GM18868 (cell line): Measurements from ENCODE around the gene RAD18.

Experiments
- ATAC-seq: cut with Tn5 transposase; IDR thresholded peaks from one replicate; pipeline ENCODE4 v1.9.1; 2021; ENCODE audit warnings: mild to moderate bottlenecking, moderate library complexity; ENCODE audit not compliant: unreplicated experiment

RAD18 gene

GRCh38 chr3:8966820-8967348 is 3.6 kb upstream of the RAD18 start:
- ATAC-seq: no peak

- no peak for ATAC-seq
These were observed 3.0 kb upstream of the RAD18 start for GRCh38 chr3:8966150-8966819.

- ATAC-seq: no peak
These were observed 1.4 kb upstream of the RAD18 start for GRCh38 chr3:8964436-8965370.

GRCh38 chr3:8962226-8962861 is 928 bp downstream of the RAD18 start:
- no peak for ATAC-seq

- ATAC-seq: no peak
These were observed 3.6 kb downstream of the RAD18 start for GRCh38 chr3:8959668-8960067.

- ATAC-seq: peak; percentile 91
These were observed 8.1 kb downstream of the RAD18 start for GRCh38 chr3:8954938-8955763.

GRCh38 chr3:8953313-8953712 is 10.0 kb downstream of the RAD18 start:
- ATAC-seq: no peak

GRCh38 chr3:8952130-8952529 is 11.1 kb downstream of the RAD18 start:
- ATAC-seq: no peak

- no peak for ATAC-seq
These were observed 17.2 kb downstream of the RAD18 start for GRCh38 chr3:8945890-8946600.

- ATAC-seq: no peak
These were observed 20.4 kb downstream of the RAD18 start for GRCh38 chr3:8942746-8943488.

GRCh38 chr3:8942115-8942514 is 21.2 kb downstream of the RAD18 start:
- no peak for ATAC-seq

GRCh38 chr3:8938021-8938420 is 25.3 kb downstream of the RAD18 start:
- ATAC-seq: peak; percentile 80

GRCh38 chr3:8937064-8938020 is 25.9 kb downstream of the RAD18 start:
- no peak for ATAC-seq

- ATAC-seq: no peak
These were observed 30.8 kb downstream of the RAD18 start for GRCh38 chr3:8932507-8932906.

GRCh38 chr3:8931342-8931741 is 31.9 kb downstream of the RAD18 start:
- no peak for ATAC-seq

- ATAC-seq: no peak
These were observed 33.4 kb downstream of the RAD18 start for GRCh38 chr3:8929860-8930259.

GRCh38 chr3:8914491-8914890 is 48.8 kb downstream of the RAD18 start:
- ATAC-seq: no peak

- ATAC-seq: no peak
These were observed 51.5 kb downstream of the RAD18 start for GRCh38 chr3:8911781-8912180.
